HG03342 (cell line): Measurements from ENCODE around the gene FXYD2.

Experiments
- ATAC-seq: cut with Tn5 transposase; IDR thresholded peaks from one replicate; pipeline ENCODE4 v1.9.1; 2021; ENCODE audit warnings: mild to moderate bottlenecking, moderate library complexity; ENCODE audit not compliant: unreplicated experiment

FXYD2 gene

DNA sequence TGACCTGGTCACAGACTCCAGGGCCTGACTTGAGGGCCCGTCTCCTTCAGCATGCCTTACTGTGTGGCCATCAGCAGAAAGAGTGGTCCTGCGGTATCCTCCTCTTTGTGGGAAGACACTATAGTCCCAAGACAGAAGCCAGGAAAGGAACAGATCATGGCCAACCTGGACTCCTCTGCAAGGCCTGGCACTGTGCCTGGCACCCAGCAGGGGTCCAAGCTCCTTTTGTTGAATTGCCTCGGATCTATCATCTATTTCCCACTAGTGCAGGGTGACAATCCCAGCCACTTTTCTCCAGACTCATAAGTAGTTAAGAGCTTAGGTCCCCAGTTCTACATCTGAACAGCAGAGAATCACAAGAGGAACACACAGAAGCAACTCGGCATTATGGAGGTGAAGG lies 54.5 kb downstream of the FXYD2 start:
- no peak for ATAC-seq
